Breast epithelium (tissue), 3 donors: Measurements from ENCODE around the gene RHCG.

ENCODE experiments used
- CTCF ChIP-seq, 3 donors: fragments of 450-650 bp; IDR thresholded peaks; one replicate each; pipeline ENCODE4 v1.5.1; 2016 to 2017; ENCODE audit warnings: antibody characterized with exemption in 3 of 3, mild to moderate bottlenecking in 3 of 3, moderate library complexity in 3 of 3
- POLR2A ChIP-seq: fragments of 450-650 bp; IDR thresholded peaks from one replicate; pipeline ENCODE4 v1.6.1; 2016; ENCODE audit warnings: antibody characterized with exemption, mild to moderate bottlenecking, moderate library complexity
- POLR2AphosphoS5 ChIP-seq, 3 donors: sonication (generic); formaldehyde crosslinking; IDR thresholded peaks; one replicate each; pipeline ENCODE4 v1.6.1; 2017; ENCODE audit warnings: antibody characterized with exemption in 3 of 3

- no peak for TF ChIP-seq CTCF (IDR thresholded peaks at IDR 0.05)
- no peak for TF ChIP-seq POLR2AphosphoS5 (IDR thresholded peaks at IDR 0.05)
- no peak for TF ChIP-seq POLR2A
These were observed 54.2 kb downstream of the RHCG start for GRCh38 chr15:89442155-89442554.
